OCI-LY1 (cell line): ENCODE data around the gene DPP7.

Source experiments
- H2AFZ ChIP-seq: fragments of 200-600 bp; sonication (generic), shearing (Covaris generic); 2 replicates; pipeline ENCODE4 v1.6.0; 2014; ENCODE audit warnings: antibody characterized with exemption, mild to moderate bottlenecking, low read length
- H3F3A ChIP-seq: fragments of 200-600 bp; sonication (generic), shearing (Covaris generic); 2 replicates; pipeline ENCODE4 v1.6.0; 2014; ENCODE audit warnings: mild to moderate bottlenecking, antibody characterized with exemption, low read length, moderate library complexity; ENCODE audit not compliant: insufficient read depth
- H3K27ac ChIP-seq: fragments of 200-600 bp; sonication (generic); 2 replicates; pipeline ENCODE4 v1.5.1; 2014; ENCODE audit warnings: low read length, mixed run types, mild to moderate bottlenecking, low read depth; ENCODE audit not compliant: poor library complexity, severe bottlenecking
- H3K27me3 ChIP-seq: fragments of 200-600 bp; sonication (generic); 2 replicates; pipeline ENCODE4 v1.6.0; 2014; ENCODE audit warnings: antibody characterized with exemption, mild to moderate bottlenecking, low read length, moderate library complexity; ENCODE audit not compliant: insufficient read depth
- H3K36me3 ChIP-seq: fragments of 200-600 bp; sonication (generic); 2 replicates; pipeline ENCODE4 v1.6.1; 2014; ENCODE audit warnings: mild to moderate bottlenecking, antibody characterized with exemption, low read length, moderate library complexity, mixed read lengths; ENCODE audit not compliant: insufficient read depth
- H3K4me1 ChIP-seq: fragments of 200-600 bp; sonication (generic); 2 replicates; pipeline ENCODE4 v1.5.1; 2014; ENCODE audit warnings: mild to moderate bottlenecking, low read length, moderate library complexity; ENCODE audit not compliant: insufficient read depth, severe bottlenecking
- H3K4me2 ChIP-seq: fragments of 200-600 bp; sonication (generic), shearing (Covaris generic); 2 replicates; pipeline ENCODE4 v1.6.1; 2014; ENCODE audit warnings: low read length
- H3K4me3 ChIP-seq: fragments of 200-600 bp; sonication (generic); 2 replicates; pipeline ENCODE4 v1.5.1; 2014; ENCODE audit warnings: low read length, low read depth, mild to moderate bottlenecking, mixed read lengths; ENCODE audit not compliant: poor library complexity, severe bottlenecking
- H3K79me2 ChIP-seq: fragments of 200-600 bp; shearing (Covaris generic); 2 replicates; pipeline ENCODE4 v1.6.1; 2016; ENCODE audit warnings: mixed run types, low read length, mixed read lengths; ENCODE audit not compliant: insufficient read depth
- H3K9ac ChIP-seq: fragments of 200-600 bp; sonication (generic), shearing (Covaris generic); 2 replicates; pipeline ENCODE4 v1.6.1; 2014; ENCODE audit warnings: mild to moderate bottlenecking, low read length, mixed read lengths
- H3K9me2 ChIP-seq: fragments of 200-600 bp; sonication (generic), shearing (Covaris generic); 2 replicates; pipeline ENCODE4 v1.6.1; 2014; ENCODE audit warnings: low read depth, mild to moderate bottlenecking, low read length, mixed read lengths
- H3K9me3 ChIP-seq: fragments of 200-600 bp; shearing (Covaris generic); 2 replicates; pipeline ENCODE4 v1.6.1; 2014; ENCODE audit warnings: low read length, mixed read lengths
- H4K20me1 ChIP-seq: fragments of 200-600 bp; sonication (generic), shearing (Covaris generic); 2 replicates; pipeline ENCODE4 v1.6.0; 2016; ENCODE audit warnings: mild to moderate bottlenecking, low read length; ENCODE audit not compliant: insufficient read depth
- EZH2 ChIP-seq: fragments of 200-600 bp; sonication (generic), shearing (Covaris generic); IDR thresholded peaks from 2 replicates; pipeline ENCODE4 v1.8.0; 2017; ENCODE audit warnings: borderline replicate concordance, mixed run types, mild to moderate bottlenecking, antibody characterized with exemption, low read length, moderate library complexity, mixed read lengths
- TF ChIP-seq, protein P1 (sequence below): fragments of 200-600 bp; sonication (generic), shearing (Covaris generic); IDR thresholded peaks from 2 replicates; pipeline ENCODE4 v1.5.1; 2017; ENCODE audit warnings: mild to moderate bottlenecking, antibody characterized with exemption, low read length, moderate library complexity, mixed read lengths

DPP7 gene

DNA sequence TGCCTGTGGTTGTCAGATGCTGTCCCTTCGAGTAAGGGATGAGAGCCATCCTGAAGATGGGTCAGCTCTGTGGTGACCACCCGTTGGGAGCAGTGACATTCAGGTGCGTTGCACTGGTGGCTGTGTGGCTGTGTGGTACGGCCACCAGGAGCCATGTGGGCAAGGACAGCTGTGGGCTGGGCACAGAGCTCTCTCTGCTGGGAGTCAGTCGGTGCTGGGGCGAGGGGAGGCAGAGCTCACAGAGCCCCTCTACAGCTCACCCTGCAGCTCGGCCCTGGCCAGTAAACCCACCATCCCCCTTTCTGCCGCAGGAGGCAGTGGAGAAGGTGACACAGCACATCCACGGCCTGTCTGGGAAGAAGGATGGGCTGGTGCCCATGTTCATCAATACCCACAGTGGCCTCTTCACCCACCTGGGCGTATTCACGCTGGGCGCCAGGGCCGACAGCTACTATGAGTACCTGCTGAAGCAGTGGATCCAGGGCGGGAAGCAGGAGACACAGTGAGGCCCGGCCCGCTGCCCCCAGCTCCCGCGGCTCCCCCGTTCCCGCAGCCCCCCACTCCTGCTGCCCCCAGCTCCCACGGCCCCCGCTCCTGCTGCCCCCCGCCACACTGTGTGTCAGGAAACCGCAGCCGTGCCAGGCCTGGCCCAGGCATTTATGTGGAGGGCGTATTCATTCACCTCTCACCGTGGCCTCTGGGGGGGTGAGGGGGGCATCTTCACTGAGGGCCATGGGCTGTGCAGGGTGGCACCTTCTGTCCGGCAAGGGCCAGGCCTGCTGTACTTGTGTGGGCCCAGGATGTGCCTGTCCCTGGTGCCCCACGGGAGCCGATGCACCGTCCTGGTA lies 8.5 kb downstream of the DPP7 start:
- Histone ChIP-seq H4K20me1 (no peaks in the 10 kb centered on the region), H3K27ac (no peak overlapping the region), H3K9me2 (no peaks in the 10 kb centered on the region), H3K9ac (no peak overlapping the region), H3K4me3 (no peak overlapping the region), H2AFZ (no peak overlapping the region), H3K4me1 (no peaks in the 10 kb centered on the region), H3K79me2 (no peaks in the 10 kb centered on the region), H3F3A (no peaks in the 10 kb centered on the region; the same call in 1 of the 2 replicates), H3K36me3 (peaks cover 100% of the 10 kb centered on the region), H3K27me3 (no peaks in the 10 kb centered on the region), H3K9me3 (no peaks in the 10 kb centered on the region), H3K4me2 (no peak overlapping the region)
- TF ChIP-seq EZH2, result no peak
- TF ChIP-seq, protein P1, sequence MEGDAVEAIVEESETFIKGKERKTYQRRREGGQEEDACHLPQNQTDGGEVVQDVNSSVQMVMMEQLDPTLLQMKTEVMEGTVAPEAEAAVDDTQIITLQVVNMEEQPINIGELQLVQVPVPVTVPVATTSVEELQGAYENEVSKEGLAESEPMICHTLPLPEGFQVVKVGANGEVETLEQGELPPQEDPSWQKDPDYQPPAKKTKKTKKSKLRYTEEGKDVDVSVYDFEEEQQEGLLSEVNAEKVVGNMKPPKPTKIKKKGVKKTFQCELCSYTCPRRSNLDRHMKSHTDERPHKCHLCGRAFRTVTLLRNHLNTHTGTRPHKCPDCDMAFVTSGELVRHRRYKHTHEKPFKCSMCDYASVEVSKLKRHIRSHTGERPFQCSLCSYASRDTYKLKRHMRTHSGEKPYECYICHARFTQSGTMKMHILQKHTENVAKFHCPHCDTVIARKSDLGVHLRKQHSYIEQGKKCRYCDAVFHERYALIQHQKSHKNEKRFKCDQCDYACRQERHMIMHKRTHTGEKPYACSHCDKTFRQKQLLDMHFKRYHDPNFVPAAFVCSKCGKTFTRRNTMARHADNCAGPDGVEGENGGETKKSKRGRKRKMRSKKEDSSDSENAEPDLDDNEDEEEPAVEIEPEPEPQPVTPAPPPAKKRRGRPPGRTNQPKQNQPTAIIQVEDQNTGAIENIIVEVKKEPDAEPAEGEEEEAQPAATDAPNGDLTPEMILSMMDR, result no peak

DNA sequence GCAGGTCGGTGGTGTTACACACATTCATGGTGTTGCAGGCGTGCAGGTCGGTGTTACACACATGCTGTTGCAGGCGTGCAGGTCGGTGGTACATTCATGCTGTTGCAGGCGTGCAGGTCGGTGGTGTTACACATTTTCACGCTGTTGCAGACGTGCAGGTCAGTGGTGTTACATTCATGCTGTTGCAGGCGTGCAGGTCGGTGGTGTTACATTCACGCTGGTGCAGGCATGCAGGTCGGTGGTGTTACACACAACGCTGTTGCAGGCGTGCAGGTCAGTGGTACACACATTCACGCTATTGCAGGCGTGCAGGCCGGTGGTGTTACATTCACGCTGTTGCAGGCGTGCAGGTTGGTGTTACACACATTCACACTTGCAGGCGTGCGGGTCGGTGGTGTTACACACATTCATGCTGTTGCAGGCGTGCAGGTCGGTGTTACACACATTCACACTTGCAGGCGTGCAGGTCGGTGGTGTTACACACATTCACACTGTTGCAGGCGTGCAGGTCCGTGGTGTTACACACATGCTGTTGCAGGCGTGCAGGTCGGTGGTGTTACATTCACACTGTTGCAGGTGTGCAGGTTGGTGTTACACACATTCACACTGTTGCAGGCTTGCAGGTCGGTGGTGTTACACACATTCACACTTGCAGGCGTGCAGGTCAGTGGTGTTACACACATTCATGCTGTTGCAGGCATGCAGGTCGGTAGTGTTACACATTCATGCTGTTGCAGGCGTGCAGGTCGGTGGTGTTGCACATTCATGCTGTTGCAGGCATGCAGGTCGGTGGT lies 11.1 kb downstream of the DPP7 start:
- Histone ChIP-seq H3K4me1 (no peaks in the 10 kb centered on the region), H2AFZ (no peak overlapping the region), H3K79me2 (no peaks in the 10 kb centered on the region), H3K4me3 (no peak overlapping the region), H3K4me2 (no peak overlapping the region), H3K9ac (no peak overlapping the region), H3F3A (no peaks in the 10 kb centered on the region; the same call in 1 of the 2 replicates), H3K9me3 (no peaks in the 10 kb centered on the region), H3K27ac (no peak overlapping the region), H3K36me3 (peaks cover 96% of the 10 kb centered on the region), H3K27me3 (no peaks in the 10 kb centered on the region), H3K9me2 (no peaks in the 10 kb centered on the region), H4K20me1 (no peaks in the 10 kb centered on the region)
- TF ChIP-seq, protein P1, result no peak
- TF ChIP-seq EZH2, result no peak

DNA sequence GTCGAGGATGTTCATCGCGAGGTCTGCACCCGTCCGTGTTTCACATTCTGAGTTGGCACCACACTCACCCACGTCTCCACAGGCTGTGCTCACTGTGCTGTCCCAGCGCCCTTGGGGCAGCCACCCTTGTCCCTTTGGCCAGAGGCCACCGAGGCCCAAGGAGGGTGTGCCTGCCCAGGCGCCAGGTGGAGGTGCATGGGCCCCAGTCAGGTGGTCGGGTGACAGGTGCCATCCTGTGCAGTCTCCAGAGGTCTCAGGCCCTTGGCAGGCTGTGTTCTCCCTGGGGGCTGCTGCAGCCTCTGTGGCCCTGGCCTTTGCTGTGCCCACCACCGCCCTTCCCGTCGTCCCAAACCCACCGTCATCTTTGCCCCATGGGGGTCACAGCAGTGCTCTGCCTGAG lies 15.3 kb downstream of the DPP7 start:
- H3K27me3 ChIP-seq, result no peaks in the 10 kb centered on the region
- H3K79me2 ChIP-seq, result no peaks in the 10 kb centered on the region
- H3K4me1 ChIP-seq, result peaks cover 10% of the 10 kb centered on the region
- H3K27ac ChIP-seq, result no peak overlapping the region
- H3K9ac ChIP-seq, result no peak overlapping the region
- TF ChIP-seq, protein P1, result no peak
- TF ChIP-seq EZH2, result no peak
- H3F3A ChIP-seq, result no peaks in the 10 kb centered on the region; the same call in 1 of the 2 replicates
- H3K9me2 ChIP-seq, result no peaks in the 10 kb centered on the region
- no peak overlapping the region for H3K4me2 ChIP-seq
- no peak overlapping the region for H3K4me3 ChIP-seq
- peaks cover 80% of the 10 kb centered on the region for H3K36me3 ChIP-seq
- H2AFZ ChIP-seq, result no peak overlapping the region
- no peaks in the 10 kb centered on the region for H3K9me3 ChIP-seq
- no peaks in the 10 kb centered on the region for H4K20me1 ChIP-seq
